ENCODE measurements around the gene ZBTB12. TPM values are rescaled to one million over a fixed set of nuclear protein-coding genes. Genes with fewer than 3 reads are reported as not detected.
"Not testable (repeated sequence)": the region's sequence is repeated elsewhere in the genome, so short reads cannot be mapped to it uniquely, and the experiment has no call there.

Gene ZBTB12
- total and polyA plus RNA-seq, 5 experiments from 2014 or later, result 3.1 to 3.7 TPM; not detected in 3

DNA sequence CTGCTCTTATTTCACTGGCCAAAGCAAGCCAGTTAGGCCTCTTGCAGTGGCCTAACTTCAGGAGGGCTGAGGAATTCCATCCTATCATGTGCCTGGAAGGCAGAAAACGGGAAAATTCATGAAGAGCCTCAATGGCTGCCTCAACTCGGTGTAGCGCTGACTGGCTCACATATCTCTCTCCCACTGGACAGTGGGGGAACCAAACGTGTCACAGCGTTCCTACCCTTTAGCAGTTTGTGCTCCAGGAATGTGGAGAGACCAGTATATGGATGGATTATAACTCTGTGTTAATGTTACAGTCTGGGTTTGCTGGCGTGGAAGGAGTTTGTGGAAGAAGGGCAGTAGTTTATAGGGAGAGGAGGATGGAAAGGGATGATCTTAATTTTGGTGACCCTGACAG is 13.9 kb upstream of the ZBTB12 start:
- H3K36me3 Mint-ChIP-seq, result no peaks in the 10 kb centered on the region
- no peak overlapping the region for H3K4me3 Mint-ChIP-seq
- H3K27ac Mint-ChIP-seq, result peak overlapping the region in 1 of 10 donors; percentile 24

GRCh38 chr6:31915351-31915750 is 13.5 kb upstream of the ZBTB12 start:
- POLR2A ChIA-PET, result no interaction called here
- no peak for ATAC-seq

More for the DNA sequence above, 13.9 kb upstream of the ZBTB12 start:
- Mint-ChIP-seq H3K9me3 (no peaks in the 10 kb centered on the region), H3K4me1 (peaks cover 0 to 3% (median 0%) of the 10 kb centered on the region in 4 donors), H3K27me3 (peaks cover 0 to 16% (median 8%) of the 10 kb centered on the region in 5 donors)
- DNase-seq, result no peak
- POLR2A ChIA-PET, result no interaction called here
- ATAC-seq, result no peak

DNA sequence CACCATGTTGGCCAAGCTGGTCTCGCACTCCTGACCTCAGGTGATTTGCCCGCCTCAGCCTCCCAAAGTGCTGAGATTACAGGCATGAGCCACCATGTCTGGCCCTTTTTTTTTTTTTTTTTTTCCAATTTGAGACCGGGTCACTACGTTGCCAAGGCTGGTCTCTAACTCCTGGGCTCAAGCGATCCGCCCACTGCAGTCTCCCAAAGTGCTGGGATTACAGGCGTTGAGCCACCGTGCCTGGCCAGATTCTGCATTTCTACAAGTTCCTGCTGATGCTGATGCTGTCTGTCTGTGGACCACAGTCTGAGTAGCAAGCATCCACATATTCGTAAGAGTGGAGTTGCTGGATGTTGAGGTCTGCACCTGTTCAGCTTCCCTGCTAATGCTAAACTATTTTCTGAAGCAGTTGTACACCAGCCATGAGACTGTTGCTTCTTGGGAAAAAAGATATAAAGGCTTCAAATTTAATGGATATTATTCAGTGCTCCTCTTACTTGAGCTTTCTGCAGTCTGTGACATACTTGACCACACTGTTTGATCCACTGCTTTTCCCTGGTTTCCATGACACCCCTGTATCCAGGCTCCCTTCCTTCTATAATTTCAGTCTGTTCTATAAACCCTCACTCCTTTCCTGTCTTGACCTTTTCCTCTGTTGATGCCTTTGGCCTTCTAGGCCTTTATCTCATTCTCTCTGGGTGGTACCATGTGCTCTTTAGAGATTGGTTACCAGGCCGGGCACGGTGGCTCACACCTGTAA is 10.1 kb upstream of the ZBTB12 start:
- no peak overlapping the region for H3K27ac Mint-ChIP-seq
- peaks cover 0 to 16% (median 9%) of the 10 kb centered on the region in 5 donors for H3K27me3 Mint-ChIP-seq
- H3K4me1 Mint-ChIP-seq, result peaks cover 0 to 3% (median 0%) of the 10 kb centered on the region in 4 donors
- DNase-seq (no peak), ATAC-seq (no peak)
- no peaks in the 10 kb centered on the region for H3K9me3 Mint-ChIP-seq
- no peaks in the 10 kb centered on the region for H3K36me3 Mint-ChIP-seq
- H3K4me3 Mint-ChIP-seq, result no peak overlapping the region
- POLR2A ChIA-PET, result no interaction called here

More at GRCh38 chr6:31915351-31915750, 13.5 kb upstream of the ZBTB12 start:
- no peak for DNase-seq
- Mint-ChIP-seq H3K9me3 (no peaks in the 10 kb centered on the region), H3K27me3 (peaks cover 0 to 16% (median 8%) of the 10 kb centered on the region in 5 donors), H3K36me3 (no peaks in the 10 kb centered on the region), H3K4me1 (peaks cover 0 to 3% (median 0%) of the 10 kb centered on the region in 4 donors), H3K27ac (peak overlapping the region in 1 of 10 donors; percentile 24), H3K4me3 (no peak overlapping the region)

DNA sequence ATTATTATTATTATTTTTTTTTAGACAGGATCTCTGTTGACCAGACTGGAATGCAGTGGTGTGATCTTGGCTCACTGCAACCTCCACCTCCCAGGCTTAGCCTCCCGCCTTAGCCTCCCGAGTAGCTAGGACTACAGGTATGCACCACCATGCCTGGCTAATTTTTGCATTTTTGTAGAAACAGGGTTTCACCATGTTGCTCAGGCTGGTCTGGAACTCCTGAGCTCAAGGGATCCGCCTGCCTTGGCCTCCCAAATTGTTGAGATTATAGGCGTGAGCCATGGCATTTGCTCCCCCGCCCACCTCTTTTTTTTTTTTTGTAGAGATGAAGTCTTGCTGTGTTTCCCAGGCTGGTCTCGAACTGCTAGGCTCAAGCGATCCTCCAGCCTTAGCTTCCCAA is 7.4 kb upstream of the ZBTB12 start:
- POLR2A ChIA-PET, result interaction anchor here (0.6 to 2.0 kb wide), 5 partner anchors 11 to 1971 kb away, joined by 3 to 7 read pairs (median 3); partner anchors contain the start of gene EHMT2
- H3K27ac Mint-ChIP-seq, result peak overlapping the region in 1 of 10 donors; percentile 27
- H3K9me3 Mint-ChIP-seq, H3K4me1 Mint-ChIP-seq, ATAC-seq, H3K27me3 Mint-ChIP-seq, H3K4me3 Mint-ChIP-seq, H3K36me3 Mint-ChIP-seq, DNase-seq: not testable (repeated sequence)

- H3K27me3 Mint-ChIP-seq, result peaks cover 0 to 5% (median 0%) of the 10 kb centered on the region in 5 donors
- POLR2A ChIA-PET, result interaction anchor here (1.1 to 2.0 kb wide), 2 partner anchors 10 to 11 kb away, joined by 4 to 7 read pairs; partner anchors contain the start of gene EHMT2
- no peaks in the 10 kb centered on the region for H3K9me3 Mint-ChIP-seq
- ATAC-seq (no peak), DNase-seq (no peak)
- H3K36me3 Mint-ChIP-seq, result no peaks in the 10 kb centered on the region
- H3K4me1 Mint-ChIP-seq, result peaks cover 0 to 3% (median 0%) of the 10 kb centered on the region in 4 donors
- H3K4me3 Mint-ChIP-seq, result no peak overlapping the region
- no peak overlapping the region for H3K27ac Mint-ChIP-seq
Observed at GRCh38 chr6:31908791-31909190, 6.9 kb upstream of the ZBTB12 start.

- H3K4me1 Mint-ChIP-seq, H3K27ac Mint-ChIP-seq, H3K27me3 Mint-ChIP-seq, H3K36me3 Mint-ChIP-seq, DNase-seq, ATAC-seq, H3K4me3 Mint-ChIP-seq, H3K9me3 Mint-ChIP-seq: not testable (repeated sequence)
- POLR2A ChIA-PET, result interaction anchor here (0.7 to 2.0 kb wide), 3 partner anchors 10 to 41 kb away, joined by 4 to 8 read pairs (median 7); partner anchors contain the start of gene EHMT2
Observed at GRCh38 chr6:31908255-31908654, 6.4 kb upstream of the ZBTB12 start.

GRCh38 chr6:31907158-31907813 is 5.4 kb upstream of the ZBTB12 start:
- Mint-ChIP-seq H3K27me3 (peaks cover 0 to 5% (median 0%) of the 10 kb centered on the region in 5 donors), H3K4me1 (peaks cover 8 to 10% (median 9%) of the 10 kb centered on the region in 4 donors), H3K9me3 (no peaks in the 10 kb centered on the region), H3K4me3 (no peak overlapping the region), H3K27ac (no peak overlapping the region), H3K36me3 (no peaks in the 10 kb centered on the region)
- POLR2A ChIA-PET, result interaction anchor here (1.1 kb wide), 1 partner anchor 10 kb away, joined by 7 read pairs; the partner anchor contains the start of gene EHMT2
- ATAC-seq (no peak), DNase-seq (no peak)

- H3K27ac Mint-ChIP-seq, DNase-seq, ATAC-seq, H3K4me3 Mint-ChIP-seq, H3K9me3 Mint-ChIP-seq, H3K27me3 Mint-ChIP-seq, POLR2A ChIA-PET, H3K36me3 Mint-ChIP-seq: not testable (repeated sequence)
- peaks cover 8 to 15% (median 10%) of the 10 kb centered on the region in 4 donors for H3K4me1 Mint-ChIP-seq
Observed at GRCh38 chr6:31906727-31907126, 4.8 kb upstream of the ZBTB12 start.

GRCh38 chr6:31906122-31906521 is 4.2 kb upstream of the ZBTB12 start:
- Mint-ChIP-seq H3K4me3 (no peak overlapping the region), H3K36me3 (no peaks in the 10 kb centered on the region), H3K4me1 (peaks cover 8 to 15% (median 11%) of the 10 kb centered on the region in 4 donors), H3K9me3 (no peaks in the 10 kb centered on the region), H3K27ac (no peak overlapping the region), H3K27me3 (peaks cover 0 to 5% (median 0%) of the 10 kb centered on the region in 5 donors)
- ATAC-seq, result no peak
- POLR2A ChIA-PET, result no interaction called here
- no peak for DNase-seq

DNA sequence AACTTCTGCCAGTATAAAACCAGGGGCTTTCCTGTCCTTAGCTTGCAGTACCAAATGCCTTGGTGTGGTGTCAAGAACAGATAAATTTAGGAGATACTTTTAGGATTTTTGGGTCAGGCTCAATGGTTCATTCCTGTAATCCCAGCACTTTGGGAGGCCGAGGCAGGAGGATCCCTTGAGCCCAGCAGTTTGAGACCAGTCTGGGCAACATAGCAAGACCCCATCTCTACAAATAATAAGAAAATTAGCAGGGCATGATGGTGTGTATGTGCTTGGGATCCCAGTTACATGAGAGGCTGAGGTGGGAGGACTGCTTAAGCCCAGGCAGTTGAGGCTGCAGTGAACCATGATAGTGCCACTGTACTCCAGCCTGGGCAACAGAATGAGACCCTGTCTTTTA is 3.2 kb upstream of the ZBTB12 start:
- H3K27me3 Mint-ChIP-seq, result peaks cover 0 to 5% (median 0%) of the 10 kb centered on the region in 5 donors
- POLR2A ChIA-PET, result interaction anchor here (0.6 to 1.3 kb wide), 2 partner anchors 47 to 70 kb away, joined by 3 read pairs; no protein-coding TSS in a partner anchor
- H3K4me3 Mint-ChIP-seq, result peak overlapping the region in 1 of 10 donors; percentile 4
- H3K27ac Mint-ChIP-seq, result no peak overlapping the region
- no peaks in the 10 kb centered on the region for H3K36me3 Mint-ChIP-seq
- H3K4me1 Mint-ChIP-seq, result peaks cover 10 to 15% (median 12%) of the 10 kb centered on the region in 4 donors
- DNase-seq, result no peak
- H3K9me3 Mint-ChIP-seq, result no peaks in the 10 kb centered on the region
- no peak for ATAC-seq

DNA sequence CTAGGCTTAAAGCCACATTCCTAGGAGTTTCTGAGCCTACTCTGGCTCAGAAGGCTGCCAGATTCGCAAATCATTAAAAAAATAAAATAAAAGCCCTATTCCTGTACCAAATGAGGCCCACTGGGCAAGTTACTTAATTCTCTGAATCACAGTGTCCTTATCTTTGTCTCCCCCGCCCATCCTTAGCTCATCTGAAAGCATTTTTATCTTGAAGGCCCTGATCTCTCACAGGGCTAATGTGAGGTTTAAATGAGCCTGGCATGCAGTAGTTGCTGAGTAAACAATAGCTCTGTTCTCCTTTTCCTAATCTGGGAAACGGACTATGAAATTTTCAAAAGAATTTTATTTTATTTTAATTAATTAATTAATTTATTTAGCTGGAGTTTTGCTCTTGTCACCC is 2.1 kb upstream of the ZBTB12 start:
- H3K27me3 Mint-ChIP-seq, result peaks cover 0 to 5% (median 0%) of the 10 kb centered on the region in 5 donors
- no peak overlapping the region for H3K27ac Mint-ChIP-seq
- POLR2A ChIA-PET, result interaction anchor here (1.1 to 1.3 kb wide), 2 partner anchors 48 to 201 kb away, joined by 3 read pairs; partner anchors contain the start of gene ABHD16A
- H3K36me3 Mint-ChIP-seq, result no peaks in the 10 kb centered on the region
- H3K4me3 Mint-ChIP-seq, result peak overlapping the region in 3 of 10 donors; percentile 1 to 17 (median 9)
- H3K4me1 Mint-ChIP-seq, result peaks cover 18 to 25% (median 23%) of the 10 kb centered on the region in 4 donors
- ATAC-seq (no peak), DNase-seq (no peak)
- no peaks in the 10 kb centered on the region for H3K9me3 Mint-ChIP-seq

DNA sequence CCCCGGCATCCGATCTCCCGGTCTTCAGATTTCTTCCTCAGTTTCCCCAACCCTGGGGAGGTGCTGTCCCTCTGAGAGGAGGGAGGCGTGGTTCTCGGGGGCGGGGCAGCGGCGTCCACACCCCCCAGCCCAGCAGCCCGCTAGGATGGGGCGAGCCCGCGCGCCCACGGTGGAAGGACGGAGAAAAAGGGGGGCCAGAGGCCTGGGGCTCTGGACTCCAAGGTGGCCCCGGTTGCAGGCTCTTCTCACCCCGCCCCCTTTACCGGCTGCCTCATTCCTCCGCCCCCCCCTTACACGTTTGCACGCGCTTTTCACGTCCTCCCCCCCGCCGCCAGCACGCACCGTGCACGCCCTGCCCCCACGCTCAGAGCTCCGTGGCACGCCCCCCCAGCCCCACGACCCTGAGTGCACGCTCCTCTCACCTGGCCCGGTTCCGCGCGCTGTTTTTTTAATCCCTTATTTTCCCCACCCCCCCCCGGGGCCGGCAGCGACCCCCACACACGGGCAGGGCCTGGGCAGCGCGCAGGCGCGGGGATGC is 402 bp downstream of the ZBTB12 start:
- peak overlapping the region in 7 of 10 donors; percentile 63 to 91 (median 79) for H3K27ac Mint-ChIP-seq
- no peaks in the 10 kb centered on the region for H3K27me3 Mint-ChIP-seq
- POLR2A ChIA-PET, result interaction anchor here (0.5 to 2.3 kb wide), 15 partner anchors 11 to 1388 kb away, joined by 3 to 13 read pairs (median 4); partner anchors contain the start of genes ATP6V1G2, DXO, GPANK1 and HSD17B8
- DNase-seq (peak; percentile 58 to 89 (median 67)), ATAC-seq (peak; percentile 21 to 36)
- H3K9me3 Mint-ChIP-seq, result no peaks in the 10 kb centered on the region
- peaks cover 24 to 40% (median 34%) of the 10 kb centered on the region in 4 donors for H3K4me1 Mint-ChIP-seq
- H3K36me3 Mint-ChIP-seq, result peaks cover 0 to 4% (median 0%) of the 10 kb centered on the region in 3 donors
- H3K4me3 Mint-ChIP-seq, result peak overlapping the region; percentile 44 to 86 (median 72)

Measured in naive thymus-derived CD8-positive, alpha-beta T cell (primary cell).